ENCODE data around the gene CA10.

GRCh38 chr17:51724043-51724580 is 434.4 kb downstream of the CA10 start:
- TF ChIP-seq CTCF (conservative IDR thresholded peaks at IDR 0.05 in 1 of 2, IDR thresholded peaks at IDR 0.05 in 1 of 2; ENCODE audit: low read depth in 1 of 2, low read length in 2 of 2) (no peak), EZH2 (IDR thresholded peaks at IDR 0.05; ENCODE audit: low read length, missing control alignments) (no peak)
